ENCODE data around the gene MMS19.
"Not testable (repeated sequence)": the region's sequence is repeated elsewhere in the genome, so short reads cannot be mapped to it uniquely, and the experiment has no call there.

The MMS19 gene

DNA sequence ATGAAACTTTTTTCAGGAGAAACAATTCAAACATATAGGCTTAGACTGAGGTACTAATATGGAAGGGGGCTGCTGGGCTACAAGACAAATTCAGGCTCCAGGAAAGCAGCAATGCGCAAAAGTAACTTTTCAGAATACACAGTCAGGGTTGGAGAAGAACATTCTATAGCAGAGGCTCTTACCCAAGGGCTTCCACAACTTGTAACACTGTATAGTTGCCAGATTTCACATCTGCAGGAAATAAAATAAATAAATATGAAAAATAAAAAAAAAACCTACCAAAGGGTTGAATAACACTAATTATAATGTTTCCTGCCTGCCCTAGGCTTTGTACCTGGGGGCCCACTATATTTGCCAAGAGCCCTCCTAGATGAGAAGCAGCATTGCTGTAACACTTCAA is 14.3 kb downstream of the MMS19 start:
- TF ChIP-seq, protein P1, sequence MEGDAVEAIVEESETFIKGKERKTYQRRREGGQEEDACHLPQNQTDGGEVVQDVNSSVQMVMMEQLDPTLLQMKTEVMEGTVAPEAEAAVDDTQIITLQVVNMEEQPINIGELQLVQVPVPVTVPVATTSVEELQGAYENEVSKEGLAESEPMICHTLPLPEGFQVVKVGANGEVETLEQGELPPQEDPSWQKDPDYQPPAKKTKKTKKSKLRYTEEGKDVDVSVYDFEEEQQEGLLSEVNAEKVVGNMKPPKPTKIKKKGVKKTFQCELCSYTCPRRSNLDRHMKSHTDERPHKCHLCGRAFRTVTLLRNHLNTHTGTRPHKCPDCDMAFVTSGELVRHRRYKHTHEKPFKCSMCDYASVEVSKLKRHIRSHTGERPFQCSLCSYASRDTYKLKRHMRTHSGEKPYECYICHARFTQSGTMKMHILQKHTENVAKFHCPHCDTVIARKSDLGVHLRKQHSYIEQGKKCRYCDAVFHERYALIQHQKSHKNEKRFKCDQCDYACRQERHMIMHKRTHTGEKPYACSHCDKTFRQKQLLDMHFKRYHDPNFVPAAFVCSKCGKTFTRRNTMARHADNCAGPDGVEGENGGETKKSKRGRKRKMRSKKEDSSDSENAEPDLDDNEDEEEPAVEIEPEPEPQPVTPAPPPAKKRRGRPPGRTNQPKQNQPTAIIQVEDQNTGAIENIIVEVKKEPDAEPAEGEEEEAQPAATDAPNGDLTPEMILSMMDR (IDR thresholded peaks at IDR 0.05; ENCODE audit: insufficient read depth, low read length, poor library complexity, severe bottlenecking), result no peak

DNA sequence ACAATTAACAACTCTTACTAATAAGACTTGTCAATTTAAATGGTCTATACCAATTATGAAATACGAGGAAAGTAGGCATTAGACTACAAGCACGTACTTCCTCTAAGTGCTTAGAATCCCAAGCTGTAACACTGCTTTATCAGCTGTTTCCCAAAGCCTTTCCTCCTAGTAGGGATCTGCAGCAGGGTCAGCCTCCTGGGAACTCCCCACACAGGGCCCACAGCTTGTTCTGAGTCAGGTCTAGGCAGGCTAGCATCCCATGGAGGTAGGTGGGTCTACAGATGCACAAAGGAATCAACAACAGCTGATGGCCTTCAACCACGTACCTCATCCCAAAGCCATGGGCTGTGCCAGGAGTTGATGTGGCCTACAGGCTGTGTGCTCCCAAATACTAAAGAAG is 14.7 kb downstream of the MMS19 start:
- Histone ChIP-seq H3K36me3 (ENCODE audit: control insufficient read depth, insufficient read depth, low read length) (peaks cover 7% of the 10 kb centered on the region), H3K4me3 (replicated peaks; ENCODE audit: low read depth, low read length) (no peak overlapping the region), H3K27me3 (replicated peaks; ENCODE audit: control insufficient read depth, insufficient read depth, low read length) (no peaks in the 10 kb centered on the region)
- TF ChIP-seq, protein P1 (IDR thresholded peaks at IDR 0.05; ENCODE audit: insufficient read depth, low read length, poor library complexity, severe bottlenecking), result no peak
- no peak for DNase-seq (ENCODE audit: extremely low read depth, insufficient read length)

More for the DNA sequence above, 14.3 kb downstream of the MMS19 start:
- no peaks in the 10 kb centered on the region for H3K27me3 ChIP-seq (replicated peaks; ENCODE audit: control insufficient read depth, insufficient read depth, low read length)
- no peak for DNase-seq (ENCODE audit: extremely low read depth, insufficient read length)
- no peak overlapping the region for H3K4me3 ChIP-seq (replicated peaks; ENCODE audit: low read depth, low read length)
- H3K36me3 ChIP-seq (ENCODE audit: control insufficient read depth, insufficient read depth, low read length), result peaks cover 7% of the 10 kb centered on the region

- TF ChIP-seq, protein P1 (IDR thresholded peaks at IDR 0.05; ENCODE audit: insufficient read depth, low read length, poor library complexity, severe bottlenecking), result no peak
- Histone ChIP-seq H3K36me3 (ENCODE audit: control insufficient read depth, insufficient read depth, low read length) (peaks cover 8% of the 10 kb centered on the region), H3K27me3 (replicated peaks; ENCODE audit: control insufficient read depth, insufficient read depth, low read length) (no peaks in the 10 kb centered on the region), H3K4me3 (replicated peaks; ENCODE audit: low read depth, low read length) (no peak overlapping the region)
- no peak for DNase-seq (ENCODE audit: extremely low read depth, insufficient read length)
These were observed 15.8 kb downstream of the MMS19 start for GRCh38 chr10:97482381-97482780.

DNA sequence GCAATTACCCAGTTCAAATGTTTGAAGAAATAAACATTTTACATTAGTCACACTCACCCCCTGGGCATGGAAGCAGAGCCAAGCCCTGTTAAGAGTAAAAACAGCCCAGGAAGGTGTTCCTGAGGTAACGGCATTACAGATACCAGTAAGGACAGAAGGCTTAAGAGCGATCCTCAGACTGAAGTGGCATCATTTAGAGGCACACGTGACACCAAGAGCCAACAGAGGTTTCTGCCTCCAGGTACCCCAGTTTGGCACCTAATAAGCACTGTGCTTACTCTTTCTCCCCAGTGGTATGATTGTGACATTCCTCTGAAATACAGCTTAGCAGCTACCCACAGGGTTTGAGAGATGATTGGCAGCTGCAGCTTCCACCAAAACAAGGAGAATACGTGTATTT is 17.2 kb downstream of the MMS19 start:
- H3K36me3 ChIP-seq (ENCODE audit: control insufficient read depth, insufficient read depth, low read length), result peaks cover 10% of the 10 kb centered on the region
- no peak for DNase-seq (ENCODE audit: extremely low read depth, insufficient read length)
- H3K27me3 ChIP-seq (replicated peaks; ENCODE audit: control insufficient read depth, insufficient read depth, low read length), result no peaks in the 10 kb centered on the region
- H3K4me3 ChIP-seq (replicated peaks; ENCODE audit: low read depth, low read length), result no peak overlapping the region
- TF ChIP-seq, protein P1 (IDR thresholded peaks at IDR 0.05; ENCODE audit: insufficient read depth, low read length, poor library complexity, severe bottlenecking), result no peak

GRCh38 chr10:97479939-97480338 is 18.3 kb downstream of the MMS19 start:
- DNase-seq (ENCODE audit: extremely low read depth, insufficient read length), result no peak
- peaks cover 13% of the 10 kb centered on the region for H3K36me3 ChIP-seq (ENCODE audit: control insufficient read depth, insufficient read depth, low read length)
- H3K27me3 ChIP-seq (replicated peaks; ENCODE audit: control insufficient read depth, insufficient read depth, low read length), result no peaks in the 10 kb centered on the region
- TF ChIP-seq, protein P1 (IDR thresholded peaks at IDR 0.05; ENCODE audit: insufficient read depth, low read length, poor library complexity, severe bottlenecking), result no peak
- no peak overlapping the region for H3K4me3 ChIP-seq (replicated peaks; ENCODE audit: low read depth, low read length)

DNA sequence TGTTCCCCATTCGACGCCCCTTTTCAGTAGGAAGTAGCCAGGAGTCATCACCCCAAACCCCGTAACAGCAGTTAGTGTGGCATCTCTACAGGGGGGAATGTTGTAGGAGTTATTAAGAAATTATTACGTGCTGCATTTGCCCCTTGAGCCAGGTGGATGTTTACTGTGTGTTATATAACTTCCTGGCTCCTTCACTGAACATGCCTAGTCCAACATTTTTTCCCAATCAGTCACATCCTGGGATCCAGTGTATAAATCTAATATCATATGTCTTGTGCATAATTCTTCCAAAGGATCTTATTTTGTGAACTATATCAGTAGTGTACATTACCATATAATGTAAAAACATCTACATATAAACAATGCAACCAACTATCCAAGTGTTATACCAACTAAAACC is 18.8 kb downstream of the MMS19 start:
- H3K4me3 ChIP-seq (replicated peaks; ENCODE audit: low read depth, low read length); DNase-seq (ENCODE audit: extremely low read depth, insufficient read length); H3K27me3 ChIP-seq (replicated peaks; ENCODE audit: control insufficient read depth, insufficient read depth, low read length): not testable (repeated sequence)
- peaks cover 13% of the 10 kb centered on the region for H3K36me3 ChIP-seq (ENCODE audit: control insufficient read depth, insufficient read depth, low read length)

All from GM06990 (cell line).